ENCODE data around the gene ATRN.

GRCh38 chr20:3494218-3494617, 23.4 kb downstream of the ATRN start:
- TF ChIP-seq POLR2A (IDR thresholded peaks at IDR 0.05; ENCODE audit: low read length) (no peak), GATA1 (IDR thresholded peaks at IDR 0.05; ENCODE audit: low read depth, low read length) (no peak)
